SK-MEL-5 (cell line): Measurements from ENCODE around the gene TMUB1. TPM values are rescaled to one million over a fixed set of nuclear protein-coding genes. Genes with fewer than 3 reads are reported as not detected.

ENCODE experiments used
- DNase-seq: peaks from one replicate; pipeline ENCODE4 v3.0.0-alpha.2; 2016; ENCODE audit warnings: low read depth, low spot score
- in situ Hi-C: cut with HindIII; loops from 2 replicates; pipeline ENCODE4 v1.10.0; 2016; ENCODE audit warnings: low sequenced_read_pairs, high pct_unique_total_duplicates, low pct_unique_long_range_greater_than_20kb
- total RNA-seq: library from RNA; depleted of rRNA; stranded (reverse); fragments of >200 nt; shearing (Covaris generic); gene quantifications from 2 replicates; pipeline ENCODE4 v1.2.3, GENCODE V29; 2014

Gene TMUB1
- total RNA-seq, 1 experiment from 2014 or later, result 38.5 TPM

GRCh38 chr7:151091431-151091830, 8.1 kb upstream of the TMUB1 start:
- peak; percentile 70 for DNase-seq
- in situ Hi-C loops, result no loop called here

- in situ Hi-C loops, result no loop called here
- DNase-seq, result no peak
Observed at GRCh38 chr7:151091003-151091402, 7.7 kb upstream of the TMUB1 start.

- in situ Hi-C loops, result no loop called here
- no peak for DNase-seq
Observed at GRCh38 chr7:151089893-151090730, 6.8 kb upstream of the TMUB1 start.

- in situ Hi-C loops, result no loop called here
- peak; percentile 99 for DNase-seq
Observed at GRCh38 chr7:151088856-151089699, 5.8 kb upstream of the TMUB1 start.

- in situ Hi-C loops, result no loop called here
Observed at GRCh38 chr7:151088019-151088855, 4.9 kb upstream of the TMUB1 start.

GRCh38 chr7:151087245-151088018, 4.1 kb upstream of the TMUB1 start:
- in situ Hi-C loops, result no loop called here
- peak; percentile 42 for DNase-seq

More at GRCh38 chr7:151088019-151088855, 4.9 kb upstream of the TMUB1 start:
- peak; percentile 23 for DNase-seq

- no peak for DNase-seq
- in situ Hi-C loops, result no loop called here
Observed at GRCh38 chr7:151086802-151087244, 3.5 kb upstream of the TMUB1 start.

- peak; percentile 89 for DNase-seq
- in situ Hi-C loops, result no loop called here
Observed at GRCh38 chr7:151085691-151086620, 2.7 kb upstream of the TMUB1 start, which contains the start of gene AGAP3. Gene AGAP3 (plus strand): TSS chr7:151086475. CDS start chr7:151086742, 267 bp downstream.

- in situ Hi-C loops, result no loop called here
- DNase-seq, result no peak
Observed at GRCh38 chr7:151085329-151085690, 2.0 kb upstream of the TMUB1 start.

GRCh38 chr7:151083824-151084160, 499 bp upstream of the TMUB1 start:
- in situ Hi-C loops, result no loop called here
- no peak for DNase-seq

GRCh38 chr7:151082141-151083070, 887 bp downstream of the TMUB1 start:
- in situ Hi-C loops, result no loop called here

GRCh38 chr7:151081170-151082101, 1.9 kb downstream of the TMUB1 start:
- DNase-seq, result no peak
- in situ Hi-C loops, result no loop called here

More at GRCh38 chr7:151082141-151083070, 887 bp downstream of the TMUB1 start:
- no peak for DNase-seq

GRCh38 chr7:151080522-151081169, 2.6 kb downstream of the TMUB1 start, which contains the start of gene FASTK:
Gene FASTK (minus strand): TSS chr7:151080809. CDS start chr7:151080766, 43 bp downstream.
- in situ Hi-C loops, result no loop called here
- DNase-seq, result peak; percentile 95
